ENCODE data around the gene RBM34.
"Not testable (repeated sequence)": the region's sequence is repeated elsewhere in the genome, so short reads cannot be mapped to it uniquely, and the experiment has no call there.

The RBM34 gene

GRCh38 chr1:235088430-235088829 is 72.6 kb downstream of the RBM34 start:
- no peak for DNase-seq

DNA sequence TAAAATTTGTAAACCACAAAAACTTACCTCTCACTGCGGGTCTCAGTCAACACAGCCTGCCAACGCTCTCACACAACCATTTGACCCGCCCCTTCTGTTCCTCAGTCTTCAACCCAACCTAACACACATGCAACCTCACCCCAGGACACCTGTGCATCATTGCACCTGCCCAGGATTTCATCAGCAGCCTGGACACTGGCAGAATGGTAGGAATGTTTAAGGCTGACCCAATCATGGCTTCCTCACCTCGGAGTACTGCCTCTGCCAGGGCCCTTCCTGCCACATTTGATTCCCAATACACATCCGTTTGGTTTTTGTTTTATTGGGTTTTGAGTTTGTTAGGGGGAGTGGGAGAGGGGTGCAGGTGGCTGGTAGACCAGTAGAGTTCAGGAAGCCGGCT is 73.1 kb downstream of the RBM34 start:
- no peak for DNase-seq

DNA sequence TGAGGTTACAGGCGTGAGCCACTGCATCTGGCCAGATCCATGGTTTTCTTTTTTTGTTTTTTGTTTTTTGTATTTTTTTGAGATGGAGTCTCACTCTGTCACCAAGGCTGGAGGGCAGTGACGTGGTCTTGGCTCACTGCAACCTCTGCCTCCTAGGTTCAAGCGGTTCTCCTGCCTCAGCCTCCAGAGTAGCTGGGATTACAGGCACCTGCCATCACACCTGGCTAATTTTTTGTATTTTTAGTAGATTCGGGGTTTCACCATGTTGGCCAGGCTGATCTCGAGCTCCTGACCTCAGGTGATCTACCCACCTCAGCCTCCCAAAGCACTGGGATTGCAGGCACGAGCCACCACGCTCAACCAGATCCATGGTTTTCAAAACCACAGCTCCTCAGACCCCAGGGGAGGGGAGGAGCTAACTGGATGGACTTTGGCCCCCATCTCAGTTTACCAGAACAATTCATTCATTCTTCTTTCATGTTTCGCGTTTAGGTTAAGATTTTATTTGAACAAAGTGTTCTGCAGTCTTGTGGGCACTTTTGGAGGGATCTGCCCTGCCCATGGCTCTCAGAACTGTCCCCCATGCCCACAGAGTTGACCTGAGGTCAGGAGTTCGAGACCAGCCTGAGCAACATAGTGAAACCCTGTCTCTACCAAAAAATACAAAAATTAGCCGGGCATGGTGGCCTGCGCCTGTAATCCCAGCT is 75.5 kb downstream of the RBM34 start:
- DNase-seq = not testable (repeated sequence)

Measured in NCI-H2107 (cell line).